Measurements from ENCODE around the gene PROCA1. TPM values are rescaled to one million over a fixed set of nuclear protein-coding genes. Genes with fewer than 3 reads are reported as not detected.
"Not testable (repeated sequence)": the region's sequence is repeated elsewhere in the genome, so short reads cannot be mapped to it uniquely, and the experiment has no call there.

Gene PROCA1
- total and polyA plus RNA-seq, 2 of the 8 experiments (the other 6 are each of a cell fraction or from before 2014, with no cell fraction given): 21.2 to 26.3 TPM

DNA sequence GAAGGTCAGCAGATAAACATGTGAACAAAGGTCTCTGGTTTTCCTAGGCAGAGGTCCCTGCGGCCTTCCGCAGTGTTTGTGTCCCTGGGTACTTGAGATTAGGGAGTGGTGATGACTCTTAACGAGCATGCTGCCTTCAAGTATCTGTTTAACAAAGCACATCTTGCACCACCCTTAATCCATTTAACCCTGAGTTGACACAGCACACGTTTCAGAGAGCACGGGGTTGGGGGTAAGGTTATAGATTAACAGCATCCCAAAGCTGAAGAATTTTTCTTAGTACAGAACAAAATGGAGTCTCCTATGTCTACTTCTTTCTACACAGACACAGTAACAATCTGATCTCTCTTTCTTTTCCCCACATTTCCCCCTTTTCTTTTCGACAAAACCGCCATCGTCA is 53.3 kb downstream of the PROCA1 start:
- H3K4me2 ChIP-seq (ENCODE audit: insufficient read depth in 1 of 2, low read depth in 2 of 2, low read length in 2 of 2); H3K27me3 ChIP-seq (replicated peaks in 1 of 4; ENCODE audit: control insufficient read depth in 3 of 4, extremely low read depth in 1 of 4, insufficient read depth in 3 of 4, low read length in 3 of 4); H2AFZ ChIP-seq (ENCODE audit: low read length); H3K23me2 ChIP-seq (ENCODE audit: low read depth, low read length); H3K18ac ChIP-seq (ENCODE audit: extremely low read depth, low read length); H2AK5ac ChIP-seq (ENCODE audit: low read depth, low read length); H2BK5ac ChIP-seq (ENCODE audit: low read depth, low read length); H2BK12ac ChIP-seq (ENCODE audit: low read depth, low read length); H3K9ac ChIP-seq (replicated peaks in 1 of 4; ENCODE audit: extremely low read depth in 1 of 4, low read depth in 3 of 4, low read length in 3 of 4); DNase-seq (ENCODE audit: low read depth in 1 of 2, low spot score in 2 of 2); H2BK15ac ChIP-seq (ENCODE audit: low read length); H4K91ac ChIP-seq (replicated peaks; ENCODE audit: insufficient read length, low read length); H4K8ac ChIP-seq (ENCODE audit: extremely low read depth, insufficient read depth, low read length); H3K56ac ChIP-seq (replicated peaks; ENCODE audit: insufficient read length, low read depth, low read length); H2BK20ac ChIP-seq (ENCODE audit: low read length); H3K23ac ChIP-seq (ENCODE audit: insufficient read length); H4K5ac ChIP-seq (ENCODE audit: insufficient read length, low read depth, low read length); H3K4ac ChIP-seq (replicated peaks; ENCODE audit: insufficient read length, low read depth, low read length); H3K4me3 ChIP-seq (ENCODE audit: extremely low read depth in 1 of 4, insufficient read depth in 2 of 4, low read depth in 3 of 4, low read length in 4 of 4); H4K20me1 ChIP-seq (replicated peaks in 1 of 2; ENCODE audit: control insufficient read depth in 1 of 2, insufficient read depth in 2 of 2, low read length in 2 of 2); H3K14ac ChIP-seq (ENCODE audit: insufficient read length); FAIRE-seq; H2BK120ac ChIP-seq (replicated peaks; ENCODE audit: low read depth, low read length); H3K4me1 ChIP-seq (replicated peaks in 1 of 4; ENCODE audit: control insufficient read depth in 3 of 4, insufficient read depth in 4 of 4, low read length in 3 of 4); H3K27ac ChIP-seq (ENCODE audit: low read depth, low read length); H3K79me1 ChIP-seq (ENCODE audit: low read depth, low read length): not testable (repeated sequence)
- CTCF ChIA-PET (ENCODE audit: partially characterized antibody): interaction anchor here (0.6 to 1.5 kb wide), 3 partner anchors 10 to 54 kb away, joined by 3 read pairs; no protein-coding TSS in a partner anchor
- Histone ChIP-seq H3K36me3 (ENCODE audit: control insufficient read depth in 2 of 4, insufficient read depth in 4 of 4, low read length in 3 of 4) (peaks cover 0 to 25% (median 9%) of the 10 kb centered on the region in 4 experiments; a peak in 5 of 8 replicates), H3K9me3 (ENCODE audit: insufficient read depth in 2 of 2, low read depth in 1 of 2, low read length in 1 of 2) (peaks cover 0 to 17% of the 10 kb centered on the region in 2 experiments; a peak in 3 of 4 replicates), H3K79me2 (ENCODE audit: control insufficient read depth in 1 of 2, insufficient read depth in 2 of 2, low read length in 2 of 2) (peaks cover 16 to 44% of the 10 kb centered on the region in 2 experiments; a peak in 3 of 4 replicates)
- WGBS, 2 experiments (ENCODE audit: extremely low coverage in 1 of 2, insufficient coverage in 1 of 2, insufficient read length in 1 of 2, insufficient replicate concordance in 2 of 2, low coverage in 1 of 2, low lambda C conversion rate in 2 of 2, missing lambda C conversion rate in 1 of 2): 97% methylated on average over 2 of the region's 8 CpGs; no CpG with 5 or more reads in 1 of the 2 experiments
- POLR2A ChIA-PET (ENCODE audit: partially characterized antibody): interaction anchor here (1.0 kb wide), 1 partner anchor 11 kb away, joined by 3 read pairs; no protein-coding TSS in a partner anchor
